Fibroblast of lung (primary cell): Measurements from ENCODE around the gene GRHL3.

Experiments
- CTCF ChIP-seq, 2 donors: IDR thresholded peaks in 1 of 2; conservative IDR thresholded peaks in 1 of 2; 1 replicate in 1 of 2; 2 replicates in 1 of 2; pipeline ENCODE4 v1.5.1; 2011 to 2012; ENCODE audit warnings: low read length in 2 of 2, control low read depth in 1 of 2, inconsistent platforms in 1 of 2, low read depth in 1 of 2, mild to moderate bottlenecking in 1 of 2
- EZH2 ChIP-seq: IDR thresholded peaks from 2 replicates; pipeline ENCODE4 v1.5.1; 2012; ENCODE audit warnings: low read length, control low read depth, mild to moderate bottlenecking; ENCODE audit errors: missing control alignments

GRCh38 chr1:24317081-24317480, 2.1 kb upstream of the GRHL3 start:
- TF ChIP-seq CTCF (conservative IDR thresholded peaks at IDR 0.05 in 1 of 2, IDR thresholded peaks at IDR 0.05 in 1 of 2; ENCODE audit: low read depth in 1 of 2, low read length in 2 of 2) (no peak), EZH2 (no peak)
